HG03064 (cell line): Measurements from ENCODE around the gene MED16.

ENCODE experiments used
- ATAC-seq: cut with Tn5 transposase; IDR thresholded peaks from one replicate; pipeline ENCODE4 v1.9.1; 2021; ENCODE audit warnings: low read depth; ENCODE audit not compliant: unreplicated experiment

Gene MED16

DNA sequence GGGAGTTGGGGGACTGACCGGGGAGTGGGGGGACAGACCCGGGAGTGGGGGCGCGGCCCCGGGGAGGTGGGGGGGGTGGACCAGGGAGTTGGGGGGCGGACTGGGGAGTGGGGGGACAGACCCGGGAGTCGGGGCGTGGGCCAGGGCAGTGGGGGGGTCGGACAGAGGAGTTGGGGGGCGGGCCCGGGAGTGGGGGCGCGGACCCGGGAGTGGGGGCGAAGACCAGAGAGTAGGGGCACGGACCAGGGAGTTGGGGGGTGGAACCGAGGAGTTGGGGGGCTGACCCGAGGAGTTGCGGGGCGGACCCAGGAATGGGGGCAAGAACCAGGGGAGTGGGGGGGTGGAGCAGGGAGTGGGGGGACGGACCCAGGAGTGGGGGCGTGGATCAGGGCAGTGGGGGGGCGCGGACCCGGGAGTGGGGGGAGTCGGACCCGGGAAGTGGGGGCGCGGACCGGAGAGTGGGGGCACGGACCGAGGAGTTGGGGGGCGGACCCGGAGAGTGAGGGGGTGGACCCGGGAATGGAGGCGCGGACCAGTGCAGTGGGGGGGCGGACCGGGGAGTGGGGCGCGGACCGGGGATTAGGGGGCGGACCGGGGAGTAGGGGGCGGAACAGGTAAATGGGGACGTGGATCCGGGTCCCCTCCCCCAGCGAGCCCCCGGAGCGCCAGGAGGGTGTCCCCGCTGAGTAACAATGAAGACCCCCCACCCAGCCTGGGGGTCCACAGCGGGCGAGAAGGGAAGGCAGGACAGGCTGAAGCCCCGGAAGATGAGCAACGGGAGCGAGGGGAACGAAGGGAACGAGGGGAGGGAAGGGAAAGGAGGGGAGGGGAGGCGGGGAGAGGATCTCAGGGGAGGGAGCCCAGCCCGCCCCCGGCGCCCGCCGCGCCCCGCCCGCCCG lies 19.4 kb upstream of the MED16 start:
- no peak for ATAC-seq

DNA sequence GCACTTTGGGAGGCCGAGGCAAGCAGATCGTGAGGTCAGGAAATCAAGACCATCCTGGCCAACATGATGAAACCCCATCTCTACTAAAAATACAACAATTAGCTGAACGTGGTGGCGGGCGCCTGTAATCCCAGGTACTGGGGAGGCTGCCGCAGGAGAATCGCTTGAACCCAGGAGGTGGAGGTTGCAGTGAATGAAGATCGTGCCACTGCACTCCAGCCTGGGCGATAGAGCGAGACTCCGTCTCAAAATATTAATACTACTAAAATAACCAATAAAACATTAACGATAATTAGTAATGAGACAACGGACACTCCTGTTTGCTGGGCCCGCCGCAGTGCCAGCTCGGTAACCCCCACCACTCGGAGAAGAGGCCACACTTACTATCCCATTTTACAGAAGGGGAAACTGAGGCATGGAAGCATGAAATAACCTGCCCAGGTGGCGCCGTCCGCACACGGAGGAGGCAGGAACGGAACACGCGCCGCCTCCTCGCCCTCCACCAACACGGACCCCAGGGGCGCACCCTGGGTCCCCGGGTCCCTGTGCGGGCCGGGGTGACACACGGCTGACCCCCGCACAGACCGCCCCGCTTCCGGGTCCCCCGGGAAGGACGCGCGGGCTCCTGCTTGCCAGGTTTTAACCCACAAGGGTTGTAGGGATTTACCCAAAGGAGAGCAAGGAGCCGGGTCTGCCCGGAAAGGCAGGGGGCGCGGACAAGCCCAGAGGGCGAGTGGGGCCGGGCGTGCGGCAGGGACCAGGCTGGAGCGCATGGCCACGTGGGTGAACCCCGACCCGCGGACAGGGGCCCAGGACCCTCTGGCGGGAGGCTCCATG lies 18.4 kb upstream of the MED16 start:
- no peak for ATAC-seq

- no peak for ATAC-seq
These were observed 14.3 kb upstream of the MED16 start for GRCh38 chr19:907183-907853.

DNA sequence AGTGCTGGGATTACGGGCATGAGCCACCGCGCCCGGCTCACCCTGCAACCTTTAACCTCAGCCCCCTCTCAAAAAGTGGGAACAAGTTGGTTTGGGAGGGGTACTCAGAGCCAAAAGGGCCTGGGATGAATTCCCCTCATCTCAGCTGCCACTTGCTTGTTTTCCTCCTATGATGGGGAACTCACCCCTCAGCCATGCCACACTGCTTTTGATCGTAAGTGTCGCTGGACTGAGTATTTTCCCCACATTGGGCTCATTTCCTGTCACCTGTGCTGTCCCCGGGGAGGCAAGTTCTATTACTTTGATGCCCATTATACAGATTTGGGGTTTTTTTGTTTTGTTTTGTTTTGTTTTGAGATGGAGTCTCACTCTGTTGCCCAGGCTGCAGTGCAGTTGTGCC lies 13.5 kb upstream of the MED16 start:
- ATAC-seq, result no peak

- ATAC-seq, result no peak
These were observed 11.6 kb upstream of the MED16 start for GRCh38 chr19:904545-904944.

DNA sequence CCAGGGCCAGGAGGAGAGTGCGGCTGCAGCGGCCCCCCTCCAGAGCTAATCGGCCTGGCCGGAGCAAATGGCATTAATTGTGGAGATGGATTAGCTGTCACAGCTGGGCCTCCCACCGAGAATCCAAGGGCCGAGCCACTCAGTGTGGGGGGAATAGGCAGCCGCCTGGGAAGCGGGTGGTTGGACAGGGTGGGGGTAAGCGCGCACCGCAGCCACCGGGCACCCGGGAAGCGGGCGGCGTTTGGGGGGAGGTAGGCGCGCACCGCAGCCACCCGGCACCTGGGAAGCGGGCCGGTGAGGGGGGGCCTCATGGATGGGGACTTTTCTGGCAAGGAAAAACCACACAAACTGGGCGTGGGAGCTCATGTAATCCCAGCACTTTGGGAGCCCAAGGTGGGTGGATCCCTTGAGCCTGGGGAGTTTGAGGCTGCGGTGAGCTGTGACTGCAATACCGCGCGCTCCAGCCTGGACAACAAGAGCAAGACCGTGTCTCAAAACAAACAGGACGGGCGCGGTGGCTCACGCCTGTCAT lies 10.3 kb upstream of the MED16 start:
- no peak for ATAC-seq

DNA sequence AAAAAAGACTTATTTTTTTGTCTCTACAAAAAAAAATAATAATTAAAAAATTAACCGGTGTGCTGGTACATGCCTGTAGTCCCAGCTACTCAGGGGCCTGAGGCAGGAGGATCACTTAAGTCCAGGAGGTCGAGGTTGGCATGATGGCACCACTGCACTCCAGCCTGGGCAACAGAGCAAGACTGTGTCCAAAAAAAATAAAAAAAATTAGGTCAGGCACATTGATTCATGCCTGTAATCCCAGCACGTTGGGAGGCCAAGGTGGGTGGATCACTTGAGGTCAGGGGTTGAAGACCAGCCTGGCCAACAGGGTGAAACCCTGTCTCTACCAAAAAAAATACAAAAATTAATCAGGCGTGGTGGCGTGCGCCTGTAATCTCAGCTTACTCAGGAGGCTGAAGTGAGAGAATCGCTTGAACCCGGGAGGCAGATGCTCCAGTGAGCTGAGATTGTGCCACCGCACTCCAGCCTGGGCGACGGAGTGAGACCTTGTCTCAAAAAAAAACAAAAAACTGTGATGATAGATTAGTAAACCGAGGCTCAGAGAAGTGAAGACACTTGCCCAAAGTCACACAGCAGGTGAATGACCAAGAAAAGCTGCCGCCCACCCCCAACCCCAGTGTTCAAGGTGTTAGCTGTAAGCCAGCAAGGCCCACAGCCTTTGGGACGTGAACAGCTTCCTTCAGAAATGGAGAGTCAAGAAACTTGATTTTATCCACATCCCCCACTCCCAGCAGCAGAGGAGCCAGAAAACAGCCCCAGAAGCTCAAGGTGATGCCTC lies 9.6 kb upstream of the MED16 start:
- ATAC-seq, result no peak

DNA sequence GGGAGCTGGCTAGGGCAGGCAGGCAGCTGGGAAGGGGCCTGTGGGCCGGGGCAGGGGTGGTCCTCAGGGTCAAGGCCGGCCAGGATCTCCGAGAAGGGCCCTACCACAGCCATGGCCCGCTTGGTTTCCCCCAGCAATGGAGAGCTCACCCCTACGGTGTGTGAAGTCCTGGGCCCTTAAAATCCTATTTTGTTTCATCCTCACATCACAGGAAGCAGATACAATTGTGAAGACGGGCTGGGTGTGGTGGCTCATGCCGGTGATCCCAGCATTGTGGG lies 9.0 kb upstream of the MED16 start:
- ATAC-seq, result no peak

DNA sequence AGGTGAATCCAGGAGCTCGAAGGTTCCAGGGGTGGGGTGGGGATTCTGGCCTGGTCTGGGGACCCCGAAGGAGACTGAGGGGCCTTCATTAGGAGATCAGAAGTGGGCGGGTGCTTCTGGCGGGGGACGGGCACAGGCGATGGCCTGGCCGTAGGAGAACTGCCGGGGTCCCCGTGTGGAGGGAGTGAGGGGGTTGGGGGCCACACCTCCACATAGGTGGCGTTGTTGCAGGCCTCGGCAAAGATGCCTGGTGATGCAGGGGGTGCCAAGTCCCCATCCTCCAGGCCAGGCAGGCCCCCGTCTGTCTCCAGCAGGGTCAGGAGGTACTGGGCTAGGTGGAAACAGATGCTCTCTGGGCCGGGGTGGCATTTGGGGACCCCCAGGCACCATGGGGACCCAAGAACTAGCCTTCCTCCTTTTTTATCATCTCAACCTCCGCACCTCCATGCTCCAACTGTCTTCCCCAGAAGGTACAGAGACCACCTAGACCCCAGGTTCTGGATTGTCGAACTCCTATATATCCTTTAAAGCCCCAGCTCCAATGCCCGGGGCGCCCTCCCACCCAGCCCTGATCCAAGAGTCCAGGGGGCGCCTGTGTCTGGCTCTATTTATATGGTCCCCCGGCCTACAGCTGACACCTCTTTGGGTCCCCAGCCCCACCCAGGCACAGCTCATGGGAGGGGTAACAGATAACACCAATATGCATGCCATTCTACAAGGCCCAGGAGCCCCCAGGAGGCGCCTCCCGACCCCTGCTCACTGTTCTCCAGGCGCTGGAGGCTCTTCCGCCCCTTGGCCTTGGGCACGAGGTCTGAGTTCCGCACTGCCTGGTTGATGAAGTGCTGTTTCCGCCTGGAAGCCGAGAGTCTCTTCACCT lies 8.5 kb upstream of the MED16 start:
- no peak for ATAC-seq

- ATAC-seq, result no peak
These were observed 7.5 kb upstream of the MED16 start for GRCh38 chr19:900302-901111.

DNA sequence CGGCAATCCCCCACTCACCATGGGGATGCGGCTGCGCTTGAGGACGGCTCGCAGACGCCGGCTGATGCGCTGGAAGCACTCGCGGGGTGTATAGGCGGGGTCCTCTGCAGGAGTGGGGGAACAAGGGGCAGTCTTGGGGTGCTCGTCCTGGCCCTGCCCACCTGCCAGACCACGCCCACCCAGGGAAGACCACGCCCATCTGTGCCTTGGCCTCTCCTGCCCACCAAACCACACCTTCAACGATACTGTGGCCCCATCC lies 7.0 kb upstream of the MED16 start:
- no peak for ATAC-seq

DNA sequence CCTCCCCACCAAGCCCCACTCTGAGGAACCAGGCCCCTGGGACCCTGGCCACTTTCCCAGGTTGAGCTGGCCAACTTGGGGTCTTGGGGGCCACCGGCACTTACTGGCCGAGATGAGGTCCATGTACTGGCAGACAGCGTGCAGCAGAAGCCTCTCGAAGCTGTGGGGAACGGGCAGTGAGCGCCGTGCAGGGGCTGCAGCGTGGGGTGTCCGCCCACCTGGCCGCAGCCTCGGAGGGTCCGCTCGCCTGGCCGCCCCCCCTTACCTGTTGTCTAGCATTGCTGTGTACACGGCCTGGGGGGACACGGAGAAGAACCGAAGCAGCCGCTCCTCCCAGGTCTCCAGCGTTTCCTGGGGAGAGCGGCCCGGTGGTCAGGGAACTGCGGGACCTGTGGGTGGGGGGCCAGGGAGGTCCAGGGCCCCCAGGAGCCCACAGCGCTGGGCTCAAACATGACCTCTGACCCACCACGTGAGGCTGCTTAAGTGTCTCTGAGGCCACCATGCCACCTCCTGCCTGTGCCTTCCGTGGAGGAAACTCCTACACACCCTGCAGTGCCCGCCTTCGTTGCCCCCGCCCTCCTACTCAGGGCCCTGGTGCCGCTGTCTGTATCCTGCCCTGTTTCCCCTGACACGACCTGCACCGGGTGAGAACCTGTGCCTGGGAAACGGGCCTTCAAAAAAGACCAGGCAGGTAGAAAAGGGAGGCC lies 6.5 kb upstream of the MED16 start:
- no peak for ATAC-seq

DNA sequence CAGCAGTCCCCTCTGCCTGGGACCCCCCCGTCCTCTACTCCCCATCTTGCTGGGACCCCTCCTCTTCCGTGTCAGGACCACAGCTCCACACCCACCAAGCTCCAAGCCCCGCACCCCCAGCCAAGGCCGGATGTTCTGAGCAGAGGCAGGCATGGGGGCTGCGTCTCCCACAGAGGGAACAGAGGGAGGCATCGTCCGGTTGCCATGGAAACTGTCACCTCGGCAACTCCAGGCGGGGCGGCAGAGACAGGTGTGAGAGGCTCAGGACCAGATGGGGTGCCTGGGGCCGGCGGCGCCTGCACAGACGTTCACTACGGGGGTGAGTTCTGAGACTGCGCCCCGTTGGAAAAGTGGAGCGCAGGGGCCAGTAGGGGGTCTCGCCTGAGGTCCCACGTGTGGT lies 5.7 kb upstream of the MED16 start:
- ATAC-seq, result no peak

GRCh38 chr19:897442-898039 lies 4.6 kb upstream of the MED16 start:
- no peak for ATAC-seq

- no peak for ATAC-seq
These were observed 4.0 kb upstream of the MED16 start for GRCh38 chr19:896999-897398.

DNA sequence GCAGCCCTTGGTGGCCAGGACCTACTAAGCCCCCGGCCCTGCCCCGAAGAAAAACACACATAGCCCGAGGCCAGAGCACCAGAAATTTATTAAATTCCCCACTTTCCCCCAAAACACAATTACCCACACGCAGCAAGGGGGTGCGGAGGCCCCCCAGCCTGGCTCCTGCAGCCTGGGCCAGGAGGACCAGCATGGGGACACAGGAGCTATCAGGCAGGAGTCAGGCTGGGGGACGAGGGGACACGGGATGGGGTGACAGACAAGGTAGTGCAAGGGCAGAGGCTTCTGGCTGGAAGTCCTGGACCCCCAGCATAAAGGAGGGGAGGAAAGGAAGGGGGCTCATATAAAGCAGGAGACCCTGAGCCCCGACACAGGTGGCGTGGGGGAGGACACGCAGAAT lies 3.4 kb upstream of the MED16 start:
- no peak for ATAC-seq

- no peak for ATAC-seq
These were observed 619 bp downstream of the MED16 start for GRCh38 chr19:892243-892893.
